OCI-LY1 (cell line): ENCODE data around the gene BTRC.

Experiments used
- H2AFZ ChIP-seq: fragments of 200-600 bp; sonication (generic), shearing (Covaris generic); 2 replicates; pipeline ENCODE4 v1.6.0; 2014; ENCODE audit warnings: antibody characterized with exemption, mild to moderate bottlenecking, low read length
- H3F3A ChIP-seq: fragments of 200-600 bp; sonication (generic), shearing (Covaris generic); 2 replicates; pipeline ENCODE4 v1.6.0; 2014; ENCODE audit warnings: mild to moderate bottlenecking, antibody characterized with exemption, low read length, moderate library complexity; ENCODE audit not compliant: insufficient read depth
- H3K27ac ChIP-seq: fragments of 200-600 bp; sonication (generic); 2 replicates; pipeline ENCODE4 v1.5.1; 2014; ENCODE audit warnings: low read length, mixed run types, mild to moderate bottlenecking, low read depth; ENCODE audit not compliant: poor library complexity, severe bottlenecking
- H3K27me3 ChIP-seq: fragments of 200-600 bp; sonication (generic); 2 replicates; pipeline ENCODE4 v1.6.0; 2014; ENCODE audit warnings: antibody characterized with exemption, mild to moderate bottlenecking, low read length, moderate library complexity; ENCODE audit not compliant: insufficient read depth
- H3K36me3 ChIP-seq: fragments of 200-600 bp; sonication (generic); 2 replicates; pipeline ENCODE4 v1.6.1; 2014; ENCODE audit warnings: mild to moderate bottlenecking, antibody characterized with exemption, low read length, moderate library complexity, mixed read lengths; ENCODE audit not compliant: insufficient read depth
- H3K4me1 ChIP-seq: fragments of 200-600 bp; sonication (generic); 2 replicates; pipeline ENCODE4 v1.5.1; 2014; ENCODE audit warnings: mild to moderate bottlenecking, low read length, moderate library complexity; ENCODE audit not compliant: insufficient read depth, severe bottlenecking
- H3K4me2 ChIP-seq: fragments of 200-600 bp; sonication (generic), shearing (Covaris generic); 2 replicates; pipeline ENCODE4 v1.6.1; 2014; ENCODE audit warnings: low read length
- H3K4me3 ChIP-seq: fragments of 200-600 bp; sonication (generic); 2 replicates; pipeline ENCODE4 v1.5.1; 2014; ENCODE audit warnings: low read length, low read depth, mild to moderate bottlenecking, mixed read lengths; ENCODE audit not compliant: poor library complexity, severe bottlenecking
- H3K79me2 ChIP-seq: fragments of 200-600 bp; shearing (Covaris generic); 2 replicates; pipeline ENCODE4 v1.6.1; 2016; ENCODE audit warnings: mixed run types, low read length, mixed read lengths; ENCODE audit not compliant: insufficient read depth
- H3K9ac ChIP-seq: fragments of 200-600 bp; sonication (generic), shearing (Covaris generic); 2 replicates; pipeline ENCODE4 v1.6.1; 2014; ENCODE audit warnings: mild to moderate bottlenecking, low read length, mixed read lengths
- H3K9me2 ChIP-seq: fragments of 200-600 bp; sonication (generic), shearing (Covaris generic); 2 replicates; pipeline ENCODE4 v1.6.1; 2014; ENCODE audit warnings: low read depth, mild to moderate bottlenecking, low read length, mixed read lengths
- H3K9me3 ChIP-seq: fragments of 200-600 bp; shearing (Covaris generic); 2 replicates; pipeline ENCODE4 v1.6.1; 2014; ENCODE audit warnings: low read length, mixed read lengths
- H4K20me1 ChIP-seq: fragments of 200-600 bp; sonication (generic), shearing (Covaris generic); 2 replicates; pipeline ENCODE4 v1.6.0; 2016; ENCODE audit warnings: mild to moderate bottlenecking, low read length; ENCODE audit not compliant: insufficient read depth
- CTCF ChIP-seq: fragments of 200-600 bp; sonication (generic), shearing (Covaris generic); IDR thresholded peaks from 2 replicates; pipeline ENCODE4 v1.5.1; 2017; ENCODE audit warnings: mild to moderate bottlenecking, antibody characterized with exemption, low read length, moderate library complexity, mixed read lengths
- EZH2 ChIP-seq: fragments of 200-600 bp; sonication (generic), shearing (Covaris generic); IDR thresholded peaks from 2 replicates; pipeline ENCODE4 v1.8.0; 2017; ENCODE audit warnings: borderline replicate concordance, mixed run types, mild to moderate bottlenecking, antibody characterized with exemption, low read length, moderate library complexity, mixed read lengths

Gene BTRC

GRCh38 chr10:101308051-101308450, 45.9 kb upstream of the BTRC start:
- TF ChIP-seq EZH2 (no peak), CTCF (no peak)

GRCh38 chr10:101310529-101311184, 43.3 kb upstream of the BTRC start:
- TF ChIP-seq CTCF: no peak
- TF ChIP-seq EZH2: no peak
- H3K27me3 ChIP-seq: no peaks in the 10 kb centered on the region
- no peaks in the 10 kb centered on the region for H3K4me1 ChIP-seq
- H3F3A ChIP-seq: no peaks in the 10 kb centered on the region
- no peaks in the 10 kb centered on the region for H3K9me3 ChIP-seq
- no peaks in the 10 kb centered on the region for H3K79me2 ChIP-seq
- H4K20me1 ChIP-seq: no peaks in the 10 kb centered on the region
- no peak overlapping the region for H3K9ac ChIP-seq
- H3K4me3 ChIP-seq: no peak overlapping the region
- no peak overlapping the region for H3K27ac ChIP-seq
- H3K4me2 ChIP-seq: no peak overlapping the region
- H3K36me3 ChIP-seq: no peaks in the 10 kb centered on the region
- H3K9me2 ChIP-seq: no peaks in the 10 kb centered on the region
- no peak overlapping the region for H2AFZ ChIP-seq

More at GRCh38 chr10:101308051-101308450, 45.9 kb upstream of the BTRC start:
- H4K20me1 ChIP-seq: no peaks in the 10 kb centered on the region
- no peaks in the 10 kb centered on the region for H3K27me3 ChIP-seq
- no peak overlapping the region for H3K27ac ChIP-seq
- H3F3A ChIP-seq: no peaks in the 10 kb centered on the region
- no peak overlapping the region for H2AFZ ChIP-seq
- no peak overlapping the region for H3K4me3 ChIP-seq
- H3K9me3 ChIP-seq: no peaks in the 10 kb centered on the region
- H3K4me2 ChIP-seq: no peak overlapping the region
- no peaks in the 10 kb centered on the region for H3K79me2 ChIP-seq
- H3K36me3 ChIP-seq: no peaks in the 10 kb centered on the region
- no peaks in the 10 kb centered on the region for H3K9me2 ChIP-seq
- H3K4me1 ChIP-seq: no peaks in the 10 kb centered on the region
- no peak overlapping the region for H3K9ac ChIP-seq

GRCh38 chr10:101311185-101312066, 42.5 kb upstream of the BTRC start:
- Histone ChIP-seq H3F3A (no peaks in the 10 kb centered on the region), H3K36me3 (no peaks in the 10 kb centered on the region), H3K27ac (no peak overlapping the region), H3K4me1 (no peaks in the 10 kb centered on the region), H3K4me3 (no peak overlapping the region), H3K4me2 (no peak overlapping the region), H3K9me2 (no peaks in the 10 kb centered on the region), H3K9ac (no peak overlapping the region), H3K27me3 (no peaks in the 10 kb centered on the region), H3K9me3 (no peaks in the 10 kb centered on the region), H4K20me1 (no peaks in the 10 kb centered on the region), H2AFZ (no peak overlapping the region), H3K79me2 (no peaks in the 10 kb centered on the region)
- TF ChIP-seq EZH2 (no peak), CTCF (no peak)
